GM21515 (cell line): ENCODE data around the gene INTS6.

Source experiments
- ATAC-seq: cut with Tn5 transposase; IDR thresholded peaks from one replicate; pipeline ENCODE4 v1.9.1; 2021; ENCODE audit not compliant: unreplicated experiment

The INTS6 gene

DNA sequence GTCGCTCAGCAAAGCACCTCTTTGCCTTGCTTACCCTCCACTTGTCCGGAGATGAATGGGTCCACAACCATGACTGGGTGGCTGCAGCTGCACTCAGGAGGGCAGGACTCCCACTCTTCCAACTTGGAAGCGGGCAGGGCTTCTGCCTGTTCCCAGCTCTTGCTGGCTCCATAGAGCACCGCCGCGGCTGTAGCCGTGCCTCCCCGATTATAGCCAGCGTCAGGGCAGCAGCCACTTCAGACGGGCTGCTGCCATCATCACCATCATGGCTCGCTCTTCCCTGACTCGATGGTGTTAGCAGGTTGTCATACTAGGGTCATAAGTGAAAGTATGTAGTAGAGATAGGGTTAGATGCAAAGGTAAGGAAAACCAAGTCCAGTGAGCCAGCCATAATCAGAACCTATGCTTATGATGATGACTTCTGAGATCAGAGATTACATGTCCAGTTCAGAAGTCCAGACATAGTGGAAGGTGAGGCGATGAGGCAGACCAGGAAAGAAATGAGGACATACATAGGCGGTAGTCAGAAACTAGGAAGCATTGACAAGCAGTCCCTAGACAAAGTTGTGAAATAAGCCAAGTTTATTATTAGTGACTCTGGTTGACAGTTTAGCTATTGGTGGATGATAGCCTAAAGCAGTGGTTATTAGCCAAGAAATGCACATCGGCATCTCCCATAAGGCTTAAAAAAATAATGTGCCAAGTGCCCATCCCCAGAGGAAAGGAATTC is 4.4 kb upstream of the INTS6 start:
- no peak for ATAC-seq

DNA sequence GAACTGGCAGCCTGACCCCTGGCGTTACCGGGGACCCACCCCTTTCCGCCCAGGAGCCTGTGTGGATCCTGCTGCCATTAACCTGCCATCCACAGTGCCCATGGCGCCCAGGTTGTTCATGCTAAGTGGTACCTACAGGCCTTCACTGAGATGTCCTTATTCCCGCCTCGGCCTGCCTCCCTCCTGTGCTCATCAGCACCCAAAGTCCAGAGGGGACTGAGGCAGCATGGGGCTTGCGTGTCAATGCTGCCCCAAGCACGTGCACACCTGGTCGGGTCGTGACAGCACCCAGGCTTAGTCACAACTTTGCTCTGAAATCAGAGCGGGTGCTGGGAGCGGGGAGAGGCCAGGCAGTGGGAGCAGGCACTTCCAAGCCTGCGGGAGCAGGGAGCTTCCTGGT is 3.7 kb upstream of the INTS6 start:
- no peak for ATAC-seq

DNA sequence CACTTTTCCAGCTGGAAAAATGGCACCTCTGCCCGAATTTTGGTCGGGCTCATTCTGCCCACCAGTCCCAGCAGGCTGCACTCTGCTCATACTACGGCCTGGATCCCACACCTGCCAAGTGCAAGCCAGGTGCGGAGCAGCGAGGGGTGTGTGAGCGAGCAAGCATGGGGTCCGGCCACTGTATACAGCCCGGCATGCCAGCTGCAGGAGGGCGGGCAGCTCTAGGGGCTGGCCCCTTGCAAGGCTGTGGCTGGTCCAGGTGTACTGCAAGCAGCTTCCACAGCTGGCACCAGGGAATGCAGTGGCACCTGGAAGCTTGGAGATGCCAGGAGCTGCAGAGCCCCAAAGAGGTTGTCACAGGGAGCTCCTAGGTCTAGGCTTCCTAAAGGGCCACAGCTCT is 2.7 kb upstream of the INTS6 start:
- ATAC-seq: no peak

DNA sequence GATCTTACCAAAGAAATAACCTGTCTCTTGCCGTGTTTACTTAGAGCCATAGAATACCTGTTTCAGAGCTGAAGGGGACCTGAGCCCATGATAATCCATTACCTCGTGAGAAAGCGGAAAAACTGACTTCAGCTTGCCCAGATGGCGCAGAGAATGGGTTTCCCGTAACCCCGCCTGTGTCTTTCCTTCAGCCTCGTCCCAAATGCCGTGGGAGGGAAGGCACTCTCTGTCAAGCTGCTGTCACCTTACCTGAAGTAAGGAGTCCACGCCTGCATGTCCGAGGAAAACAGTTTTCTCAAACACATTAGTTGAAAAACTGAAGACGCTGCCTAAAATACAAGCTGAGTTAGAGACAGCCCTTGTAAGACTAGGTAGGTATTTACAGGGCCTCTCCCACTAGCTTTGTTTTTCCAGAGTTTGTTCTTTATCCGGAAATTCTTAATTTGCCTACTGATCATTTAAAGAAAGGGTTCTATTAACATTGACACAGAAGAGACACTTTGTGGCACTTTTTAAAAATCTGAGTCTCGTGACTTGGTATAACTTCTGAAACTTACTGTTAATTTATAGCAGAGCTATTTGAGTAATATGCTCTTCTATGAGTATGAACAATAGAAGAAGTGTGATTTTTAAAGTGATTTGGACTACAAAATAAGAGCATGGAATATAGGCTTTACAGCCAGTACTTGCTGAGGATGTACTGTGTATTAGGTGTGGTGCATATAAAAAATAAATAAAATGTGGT is 1.3 kb upstream of the INTS6 start:
- no peak for ATAC-seq

DNA sequence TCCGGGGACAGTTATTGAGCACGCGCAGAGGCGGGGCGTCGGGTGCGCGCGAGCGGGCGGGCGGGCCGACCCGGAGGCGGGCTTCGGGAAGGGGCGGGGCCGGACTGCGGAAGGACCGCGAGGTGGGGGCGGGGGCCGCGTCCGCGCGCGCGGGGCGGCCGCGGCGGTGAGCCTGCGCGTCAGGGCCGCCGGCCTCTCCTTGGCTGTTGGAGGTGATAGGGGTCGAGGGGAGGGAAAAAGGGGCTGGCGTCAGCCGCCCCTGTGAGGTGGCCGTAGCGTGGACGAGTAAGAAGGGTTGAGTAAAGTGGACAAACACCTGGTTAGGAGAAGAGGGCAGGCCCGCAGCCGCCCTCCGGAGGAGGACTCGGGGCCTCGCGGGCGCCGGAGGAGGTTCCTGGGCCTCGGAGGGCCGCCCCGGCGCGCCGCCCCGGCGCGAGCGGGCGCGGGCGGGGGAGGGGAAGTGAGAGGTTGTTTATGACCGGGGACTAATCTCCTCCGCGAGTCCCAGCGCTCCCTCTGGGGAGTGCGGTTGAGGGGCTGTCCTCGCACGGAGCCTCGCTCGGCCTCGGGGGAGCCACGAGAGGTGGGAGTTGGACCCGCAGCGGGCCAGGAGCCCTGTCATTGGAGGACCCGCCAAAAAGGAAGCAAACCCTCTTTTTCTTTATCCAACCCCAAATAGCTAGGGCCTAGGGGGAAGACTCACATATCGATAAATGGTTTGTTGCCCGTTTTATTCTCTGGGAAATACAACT is 547 bp upstream of the INTS6 start:
- peak; percentile 43 for ATAC-seq

DNA sequence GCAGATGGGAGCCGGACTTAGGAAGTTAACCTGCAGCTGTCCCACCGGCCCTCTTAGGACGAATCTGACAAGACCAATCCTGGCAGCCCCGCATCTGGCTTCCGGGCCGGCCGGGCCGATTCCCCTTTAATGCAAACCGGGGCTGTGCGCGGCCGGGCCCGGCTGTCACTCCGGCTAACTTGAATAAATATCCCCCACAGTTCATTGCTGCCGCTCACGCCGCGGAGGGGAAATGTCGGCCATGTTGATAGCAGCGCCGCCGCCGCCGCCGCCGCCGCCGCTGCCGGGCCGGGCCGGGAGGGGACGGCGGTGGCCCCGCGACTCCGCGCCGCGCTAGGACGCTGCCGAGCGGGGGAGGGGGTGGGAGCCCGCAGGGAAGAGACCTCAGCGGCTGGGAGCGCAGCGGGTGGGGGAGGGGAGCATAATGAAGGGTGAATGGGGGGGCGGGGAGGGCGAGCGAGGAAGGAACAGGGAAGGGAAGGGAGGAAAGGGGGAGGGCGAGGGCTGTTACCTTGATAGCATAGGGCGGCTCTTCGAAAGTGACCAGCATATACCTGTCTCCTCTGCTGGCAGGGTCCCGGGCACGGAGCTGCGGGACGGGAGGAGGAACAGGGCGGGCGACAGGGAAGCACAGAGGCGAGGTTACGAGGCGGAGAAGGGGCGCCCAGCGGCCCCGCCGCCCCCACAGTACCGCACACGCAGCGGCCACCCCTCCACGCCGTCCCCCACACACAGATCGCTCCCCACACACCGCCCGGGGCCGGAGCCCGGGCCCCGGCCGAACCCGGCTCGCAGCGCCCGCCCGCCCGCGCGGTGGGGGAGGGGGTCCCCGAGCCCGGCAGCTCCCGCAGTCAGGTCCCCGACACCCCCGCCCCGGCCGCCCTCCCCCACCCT is 1.1 kb downstream of the INTS6 start:
- ATAC-seq: peak; percentile 22

DNA sequence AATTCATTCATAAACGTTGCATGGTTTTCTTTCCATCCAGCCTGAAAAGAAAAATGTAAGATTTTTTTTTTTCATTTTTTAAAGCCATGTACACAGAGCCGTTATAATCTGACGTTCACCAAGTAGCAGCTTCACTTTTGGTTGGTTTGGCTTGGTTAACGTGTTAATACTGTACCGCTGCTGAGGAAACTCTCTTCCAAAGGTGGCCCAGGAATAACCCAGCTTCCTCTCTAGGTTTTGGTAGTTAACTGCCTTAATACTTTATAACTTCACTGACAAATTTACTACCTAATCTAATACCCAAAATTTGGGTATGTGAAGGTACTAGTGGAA is 1.7 kb downstream of the INTS6 start:
- ATAC-seq: no peak

DNA sequence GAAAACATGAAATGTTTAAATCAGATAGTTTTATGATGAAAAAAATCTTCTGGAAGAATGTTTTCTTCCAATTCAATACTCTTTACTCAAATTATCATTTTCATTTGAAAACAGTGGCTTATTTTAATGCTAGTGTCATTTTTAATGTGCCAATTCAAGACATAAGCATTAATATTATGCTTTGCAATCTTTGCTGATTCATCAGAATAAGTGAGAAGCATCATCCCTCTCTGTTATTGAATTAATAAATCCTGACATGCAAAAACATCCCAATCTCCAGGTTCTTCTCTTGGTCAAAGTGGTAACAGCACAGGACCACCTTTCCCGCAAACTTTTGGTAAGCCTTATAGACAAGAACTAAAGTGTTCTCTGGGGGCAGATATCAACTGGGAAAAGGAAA is 3.8 kb downstream of the INTS6 start:
- no peak for ATAC-seq

DNA sequence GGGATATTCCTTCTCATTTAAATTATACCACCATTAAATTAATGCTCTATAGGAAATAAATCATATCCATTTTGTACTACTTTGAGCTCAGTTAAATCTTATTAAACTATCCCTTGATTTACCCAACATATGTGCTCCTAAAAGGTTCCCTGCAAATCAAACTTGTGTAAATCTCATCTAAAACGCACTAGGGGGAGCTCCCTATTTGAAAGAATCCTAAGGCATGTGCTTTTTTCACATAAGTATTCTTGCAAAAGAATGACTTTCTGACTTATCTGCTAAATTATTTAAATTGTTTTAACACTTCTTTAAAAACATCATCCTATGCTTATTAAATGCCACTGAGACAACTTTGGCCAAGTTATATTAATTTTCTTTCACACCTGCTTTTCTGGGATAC is 7.9 kb downstream of the INTS6 start:
- ATAC-seq: no peak

DNA sequence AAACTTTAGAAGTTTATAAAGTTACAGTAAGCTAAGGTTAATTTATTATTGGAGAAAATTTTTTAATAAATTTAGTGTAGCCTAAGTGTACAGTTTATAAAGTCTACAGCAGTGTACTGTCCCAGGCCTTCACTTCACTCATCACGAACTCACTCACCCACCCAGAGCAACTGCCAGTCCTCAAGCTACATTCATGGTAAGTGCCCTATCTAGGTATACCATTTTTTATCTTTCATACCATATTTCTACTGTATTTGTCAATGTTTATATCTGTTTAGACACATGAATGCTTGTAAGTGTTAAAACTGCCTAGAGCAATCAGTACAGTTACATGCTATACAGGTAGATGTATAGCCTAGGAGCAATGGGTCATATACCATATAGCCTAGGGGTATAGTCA is 12.5 kb downstream of the INTS6 start:
- ATAC-seq: no peak

DNA sequence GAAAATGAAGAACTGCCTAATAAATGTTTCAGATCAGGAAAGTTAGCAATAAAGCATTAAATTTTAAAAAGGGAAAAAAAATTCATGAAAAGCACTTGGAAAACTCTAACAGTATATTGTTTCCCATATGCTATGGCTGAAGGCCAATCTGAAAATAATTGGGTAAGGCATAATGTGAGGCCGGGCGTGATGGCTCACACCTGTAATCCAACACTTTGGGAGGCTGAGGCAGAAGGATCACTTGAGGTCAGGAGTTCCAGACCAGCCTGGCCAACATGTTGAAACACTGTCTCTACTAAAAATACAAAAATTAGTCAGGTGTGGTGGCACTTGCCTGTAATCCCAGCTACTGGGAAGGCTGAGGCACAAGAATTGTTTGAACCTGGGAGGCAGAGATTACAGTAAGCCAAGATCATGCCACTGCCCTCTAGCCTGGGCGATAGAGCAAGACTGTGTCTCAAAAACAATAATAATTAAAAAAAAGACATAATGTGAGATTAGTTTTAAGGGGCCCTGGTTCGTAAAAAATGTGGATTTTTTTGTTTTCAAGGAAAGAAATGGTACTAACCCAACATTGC is 15.2 kb downstream of the INTS6 start:
- ATAC-seq: no peak

DNA sequence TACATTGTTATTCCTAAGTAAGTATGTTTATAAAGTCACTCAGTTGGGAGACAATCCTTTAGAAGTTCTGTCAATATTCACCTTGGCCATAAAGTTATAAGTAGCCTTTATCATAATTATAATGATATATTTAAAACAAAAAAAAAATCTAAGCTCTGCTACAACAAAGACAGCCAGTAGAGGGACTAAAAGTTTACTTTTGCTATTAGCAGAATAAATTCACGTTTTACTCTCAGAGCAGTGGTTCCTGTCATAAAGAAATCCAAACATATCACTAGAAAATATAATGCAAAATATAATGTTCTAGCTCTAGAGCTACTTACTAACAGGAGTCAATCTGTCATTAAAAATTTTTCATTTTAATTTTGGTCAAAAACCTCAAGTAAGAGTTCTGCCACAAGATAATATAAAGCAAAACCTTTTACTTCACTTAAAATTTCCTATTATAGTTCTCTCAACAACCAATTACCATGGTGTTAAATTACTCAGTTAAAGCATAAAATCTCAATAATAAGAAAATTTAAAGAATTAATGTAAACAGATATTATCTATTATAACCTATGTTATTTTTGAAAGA is 17.7 kb downstream of the INTS6 start:
- ATAC-seq: no peak

DNA sequence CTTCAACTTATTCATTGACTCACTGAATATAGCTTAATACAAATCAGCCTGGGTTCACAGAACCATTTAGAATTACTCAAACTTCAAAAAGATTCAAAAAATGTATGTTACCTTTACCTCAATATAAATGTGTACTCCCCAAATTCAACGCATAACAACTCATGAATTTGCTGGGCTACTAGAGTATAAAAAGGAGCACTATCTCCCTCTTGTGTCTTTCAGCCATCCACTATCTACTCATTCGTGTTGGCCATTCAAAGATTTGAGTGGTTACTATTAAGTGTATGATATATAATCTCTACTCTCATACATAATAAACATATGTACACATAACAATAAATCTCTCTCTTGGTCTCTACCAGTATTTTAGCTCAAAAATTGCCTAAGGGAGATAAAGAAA is 20.3 kb downstream of the INTS6 start:
- no peak for ATAC-seq

DNA sequence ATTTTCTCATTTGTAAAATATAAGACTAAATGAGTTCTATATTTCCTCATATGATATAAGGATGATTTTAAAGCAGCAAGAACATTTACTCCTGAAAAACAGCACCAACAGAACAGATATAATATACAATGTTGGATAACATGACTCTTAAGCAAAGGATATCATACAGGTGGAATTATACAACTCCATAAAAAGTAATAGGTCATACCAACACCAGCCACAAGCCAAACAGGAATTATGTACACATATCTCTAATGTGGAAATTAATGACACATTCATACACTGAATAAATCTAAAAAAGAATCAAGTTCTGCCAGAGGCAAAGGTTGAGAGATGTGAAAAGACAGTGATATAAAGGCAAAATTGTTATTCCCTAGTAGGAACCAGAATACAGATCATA is 25.9 kb downstream of the INTS6 start:
- no peak for ATAC-seq

DNA sequence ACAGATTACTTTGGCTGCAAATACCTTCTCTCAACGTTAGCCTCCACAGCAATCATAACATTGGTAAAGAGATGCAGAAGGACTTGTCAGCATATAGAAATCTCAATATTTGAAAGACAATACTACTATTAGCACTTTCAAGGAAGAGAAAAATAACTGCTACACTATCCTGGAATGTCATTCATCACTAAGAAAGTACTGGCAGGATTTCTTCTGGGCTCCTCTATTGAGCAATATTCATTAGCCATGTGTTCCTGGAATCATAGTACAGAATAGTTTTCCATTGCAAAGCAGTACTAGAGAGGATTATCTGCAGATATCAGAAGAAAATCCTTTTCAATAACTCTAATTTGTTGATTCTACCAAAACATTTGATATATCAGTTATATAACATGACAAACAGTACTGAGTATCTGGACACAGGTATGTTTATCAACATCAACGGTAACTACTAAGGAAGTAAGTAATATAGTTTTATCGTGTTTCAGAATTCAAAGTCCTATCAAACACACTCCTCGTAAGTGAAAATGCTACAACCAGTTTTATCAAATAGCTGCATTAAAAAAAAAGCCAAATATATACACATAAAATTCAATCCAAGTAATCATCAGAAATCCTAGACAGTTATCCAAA is 27.3 kb downstream of the INTS6 start:
- ATAC-seq: no peak

DNA sequence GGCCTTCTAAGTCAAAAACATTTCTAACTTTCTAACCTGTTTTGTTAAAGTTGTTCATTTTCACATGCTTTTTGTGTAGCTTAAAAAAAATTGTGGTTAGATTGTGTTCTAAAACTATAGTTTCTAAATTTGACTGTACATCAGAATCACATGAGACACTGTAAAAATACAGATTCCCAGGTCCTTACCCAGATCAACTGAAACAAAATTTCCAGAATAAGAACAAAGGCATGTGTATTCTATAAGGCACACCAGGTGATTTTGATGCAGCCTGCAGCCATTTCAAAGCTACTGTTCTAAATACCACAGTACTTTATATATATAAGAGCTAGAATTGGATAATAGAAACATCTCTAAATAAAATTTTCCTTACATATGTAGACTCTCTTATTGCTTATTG is 29.1 kb downstream of the INTS6 start:
- ATAC-seq: no peak

DNA sequence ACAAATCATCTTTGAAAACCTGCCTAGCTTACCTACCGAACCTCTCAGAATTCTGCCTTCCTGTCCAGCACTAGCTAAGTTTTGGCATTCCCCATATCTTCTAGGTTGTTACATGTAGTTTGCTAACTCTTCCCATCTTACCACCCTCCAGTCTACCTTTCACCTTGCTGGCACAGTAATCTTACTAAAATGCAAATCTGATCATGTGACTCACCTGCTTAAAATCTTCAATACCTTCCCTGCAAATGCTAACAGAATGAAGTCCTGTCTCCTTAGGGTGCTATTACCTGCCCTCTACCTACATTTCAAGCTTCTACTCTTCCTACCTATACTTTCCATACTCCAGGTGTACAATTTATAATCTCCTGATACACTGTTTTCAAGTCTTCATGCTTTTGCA is 30.4 kb downstream of the INTS6 start:
- no peak for ATAC-seq

DNA sequence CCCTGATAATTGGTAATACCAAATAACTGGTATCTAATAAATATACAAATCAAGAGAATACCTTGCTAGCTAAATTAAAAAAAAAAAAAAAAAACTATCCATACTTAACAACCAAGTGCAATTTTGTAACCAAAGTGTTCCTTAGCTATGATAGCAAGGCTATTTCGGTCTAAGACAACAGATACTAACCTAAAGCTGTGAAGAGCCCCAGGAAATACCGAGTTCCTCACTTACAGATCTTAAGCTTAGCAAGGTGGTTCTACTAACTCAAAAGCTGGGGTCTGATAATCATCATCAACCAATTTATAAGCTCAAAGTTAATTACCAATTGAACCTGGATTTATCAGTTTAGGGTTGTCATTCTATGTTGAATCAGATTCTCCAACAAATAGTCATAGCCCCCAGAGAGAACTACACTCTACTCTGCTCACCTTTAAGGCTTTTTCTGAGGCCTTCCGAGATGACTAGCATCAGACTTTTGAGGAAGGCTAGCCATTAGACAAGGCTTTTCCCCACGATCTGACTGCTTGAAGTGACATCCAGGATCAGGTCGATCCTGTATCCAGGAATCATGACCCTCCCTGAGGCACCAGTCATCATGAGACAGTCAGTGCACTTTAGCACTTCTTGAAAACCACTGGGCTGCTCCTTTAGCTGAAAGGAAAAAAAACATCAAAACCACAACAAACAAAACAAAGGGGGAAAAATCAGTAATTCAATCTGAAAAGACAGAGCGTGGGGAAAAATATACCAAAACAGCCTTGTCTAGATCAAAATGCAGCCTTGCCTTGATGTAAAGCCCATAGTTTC is 31.9 kb downstream of the INTS6 start:
- no peak for ATAC-seq

DNA sequence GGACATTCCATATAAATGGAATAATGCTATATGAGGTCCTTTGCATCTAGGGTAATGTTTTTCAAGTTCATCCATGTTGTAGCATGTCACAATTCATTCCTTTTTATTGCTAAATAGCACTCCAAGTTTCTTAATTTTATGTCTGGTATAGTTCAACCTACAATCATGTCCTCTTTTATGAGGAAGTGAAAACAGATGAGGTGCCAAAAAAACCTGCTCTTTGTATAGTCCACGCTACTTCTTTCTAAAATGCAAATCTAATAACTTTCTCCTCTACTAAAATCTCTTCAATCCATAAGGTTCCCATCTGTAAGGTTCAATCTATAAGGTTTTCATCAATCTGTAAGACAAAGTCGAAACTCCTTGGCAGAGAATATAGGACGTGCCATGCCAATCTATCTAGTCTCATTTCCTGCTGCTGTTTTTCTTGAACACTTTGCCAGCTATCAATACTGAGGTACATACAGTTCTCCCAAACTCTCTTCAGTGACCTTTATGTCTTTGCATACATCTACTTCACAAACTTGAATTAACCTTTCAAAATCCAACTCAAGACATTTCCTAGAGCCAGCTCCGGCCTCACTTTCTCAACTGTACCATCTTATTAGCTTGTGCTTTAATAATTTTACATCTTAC is 33.7 kb downstream of the INTS6 start:
- ATAC-seq: no peak
